Stimulated activated CD4-positive, alpha-beta T cell treated with anti-CD3 and anti-CD28 coated beads, Interleukin-2, amount 100 ng/mL, for 24 hours (primary cell): ENCODE measurements around the gene GID4.

Experiments
- DNase-seq, 2 donors: peaks; one replicate each; pipeline ENCODE4 v3.0.0-alpha.2; 2020

GID4 gene

GRCh38 chr17:18105595-18105994, 66.4 kb downstream of the GID4 start:
- DNase-seq = no peak

DNA sequence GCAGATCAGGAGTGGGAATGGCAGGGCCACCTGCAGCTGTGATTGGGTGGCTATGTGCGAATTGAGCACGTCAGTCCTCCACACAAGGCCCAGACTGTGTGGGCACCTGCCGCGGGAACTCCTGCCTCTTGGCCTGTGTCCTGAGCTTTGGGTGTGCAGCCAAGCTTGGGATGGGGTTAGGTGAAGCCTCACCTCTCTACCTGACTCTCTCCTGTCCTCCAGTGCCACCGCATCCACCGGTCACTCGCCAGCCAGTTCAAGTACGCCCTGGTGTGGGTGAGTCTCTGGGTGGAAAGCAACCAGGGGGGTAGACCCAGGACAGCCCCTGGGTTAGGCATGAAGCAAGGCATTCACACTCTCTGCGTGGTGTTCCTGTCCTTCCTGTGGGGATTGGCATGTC, 67.0 kb downstream of the GID4 start:
- DNase-seq = no peak

DNA sequence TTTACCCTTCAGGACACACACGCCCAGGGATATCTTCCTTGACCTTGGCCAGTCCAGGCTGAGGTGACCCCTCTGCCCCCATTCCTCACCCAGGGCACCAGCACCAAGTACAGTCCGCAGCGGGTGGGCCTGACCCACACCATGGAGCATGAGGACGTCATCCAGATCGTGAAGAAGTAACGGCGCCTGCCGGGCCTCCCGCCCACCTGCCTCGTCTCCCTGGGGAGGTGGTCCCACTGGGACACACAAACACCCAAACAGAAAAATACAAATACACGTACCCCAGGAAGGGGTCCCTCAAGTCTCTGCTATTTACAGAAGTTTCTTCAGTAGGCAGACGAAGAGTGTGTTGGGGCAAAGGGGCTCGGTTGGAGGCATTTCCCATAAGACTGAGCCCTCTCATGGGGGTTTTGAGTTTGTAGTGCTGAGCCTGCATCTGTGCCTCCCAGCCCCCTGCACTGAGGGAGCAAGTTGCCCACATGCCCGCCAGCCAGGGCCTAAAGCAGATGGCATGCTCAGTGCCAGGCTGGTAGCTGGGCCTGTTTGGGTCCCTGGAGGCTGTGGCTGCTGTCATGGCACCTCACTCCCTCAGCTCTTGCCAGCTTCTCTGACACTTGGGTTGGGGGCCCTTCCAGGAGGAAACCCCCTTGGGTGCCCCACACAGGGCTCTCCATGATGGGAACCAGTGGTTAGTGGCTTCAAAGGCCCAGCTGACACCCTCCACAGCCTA, 68.0 kb downstream of the GID4 start:
- DNase-seq = no peak

DNA sequence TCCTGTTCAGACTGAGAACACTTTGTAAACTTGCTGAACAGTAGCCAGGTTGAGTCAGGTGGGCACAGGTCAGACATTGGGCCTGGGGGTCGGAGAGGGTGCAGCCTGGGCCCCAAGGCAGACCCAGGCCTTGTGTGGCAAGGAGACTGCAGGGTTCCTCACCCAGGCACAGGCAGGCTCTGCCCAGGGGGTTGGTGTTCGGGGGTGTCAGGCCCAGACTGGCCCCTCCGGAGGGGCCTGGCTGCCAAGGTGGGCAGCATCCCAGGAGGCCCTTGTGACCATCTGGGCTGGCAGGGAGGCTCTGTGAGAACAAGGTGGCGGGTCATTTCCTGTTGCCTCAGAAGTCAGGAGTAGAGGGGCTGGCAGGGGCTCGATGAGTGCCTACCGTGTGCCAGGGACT, 68.8 kb downstream of the GID4 start:
- no peak for DNase-seq

GRCh38 chr17:18108401-18109312, 69.4 kb downstream of the GID4 start, which contains the start of gene MYO15A:
Gene MYO15A (plus strand): TSS chr17:18108756. CDS start chr17:18118801, 10,045 bp downstream.
- DNase-seq = no peak

GRCh38 chr17:18109935-18110485, 70.8 kb downstream of the GID4 start:
- no peak for DNase-seq

DNA sequence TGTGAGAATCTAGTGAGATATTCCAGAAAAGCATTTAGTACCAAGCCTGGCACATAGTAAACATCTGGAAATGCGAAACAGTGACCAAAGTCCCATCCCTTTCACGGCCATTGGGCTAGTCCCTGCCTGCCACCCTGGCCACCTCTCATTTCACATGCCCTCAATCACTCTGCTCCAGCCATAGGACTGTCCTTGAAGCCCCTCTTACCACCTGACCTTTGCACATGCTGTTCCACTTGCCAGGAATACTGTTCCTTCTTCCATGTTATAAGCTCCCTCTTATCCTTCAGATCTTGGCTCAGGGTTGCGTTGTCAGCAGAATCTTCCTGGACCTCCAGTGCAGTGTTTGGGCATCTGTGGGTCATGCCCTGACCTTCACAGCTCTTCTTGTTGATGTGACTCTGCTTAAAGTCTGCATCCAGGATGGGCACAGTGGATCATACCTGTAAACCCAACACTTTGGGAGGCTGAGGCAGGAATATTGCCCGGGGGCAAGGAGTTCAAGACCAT, 71.5 kb downstream of the GID4 start:
- no peak for DNase-seq

DNA sequence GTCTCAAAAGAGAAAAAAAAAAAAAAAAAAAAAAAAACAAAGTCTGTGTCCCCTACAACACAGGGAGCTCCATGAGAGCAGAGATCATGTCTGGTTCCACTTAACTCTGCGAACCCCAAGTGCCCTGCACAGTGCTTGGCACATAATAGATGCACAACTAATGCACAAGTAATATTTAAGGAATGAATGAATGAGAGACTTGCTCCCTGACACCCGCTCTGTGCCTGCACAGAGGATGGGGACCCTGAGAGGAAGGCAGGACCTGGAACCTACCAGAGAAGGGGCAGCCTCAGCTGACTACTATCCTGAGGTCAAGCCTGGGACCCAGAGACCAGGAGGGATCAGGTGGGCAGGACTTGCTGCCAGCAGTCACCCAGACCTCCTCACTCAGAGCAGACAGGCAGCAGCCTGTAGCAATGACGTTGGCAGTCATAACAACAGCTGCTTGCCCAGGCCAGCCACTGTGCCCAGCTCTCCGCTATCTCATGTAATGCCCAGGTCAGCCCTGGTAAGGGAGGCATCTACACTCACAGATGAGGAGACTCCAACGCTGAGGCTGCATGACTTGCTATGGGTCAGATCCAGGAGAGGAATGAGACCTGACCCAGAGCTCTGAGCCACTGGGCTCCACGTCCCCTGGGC, 72.2 kb downstream of the GID4 start:
- DNase-seq = no peak

DNA sequence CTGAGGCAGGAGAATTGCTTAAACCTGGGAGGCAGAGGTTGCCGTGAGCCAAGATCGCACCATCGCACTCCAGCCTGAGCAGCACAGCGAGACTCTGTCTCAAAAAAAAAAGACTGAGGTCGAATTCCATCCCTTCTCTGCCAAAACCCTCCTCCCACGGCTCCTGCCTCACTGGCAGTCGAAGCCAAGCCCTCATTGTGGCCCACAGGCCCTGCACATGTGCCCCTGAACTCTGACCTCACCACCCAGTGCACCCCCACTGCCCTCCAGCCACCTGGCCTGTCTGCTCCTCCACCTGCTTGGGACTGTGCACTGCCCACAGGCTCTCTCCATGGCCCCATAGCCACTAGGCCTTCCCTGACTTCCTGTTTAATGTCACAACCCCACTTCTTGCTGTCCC, 76.3 kb downstream of the GID4 start:
- DNase-seq = no peak

DNA sequence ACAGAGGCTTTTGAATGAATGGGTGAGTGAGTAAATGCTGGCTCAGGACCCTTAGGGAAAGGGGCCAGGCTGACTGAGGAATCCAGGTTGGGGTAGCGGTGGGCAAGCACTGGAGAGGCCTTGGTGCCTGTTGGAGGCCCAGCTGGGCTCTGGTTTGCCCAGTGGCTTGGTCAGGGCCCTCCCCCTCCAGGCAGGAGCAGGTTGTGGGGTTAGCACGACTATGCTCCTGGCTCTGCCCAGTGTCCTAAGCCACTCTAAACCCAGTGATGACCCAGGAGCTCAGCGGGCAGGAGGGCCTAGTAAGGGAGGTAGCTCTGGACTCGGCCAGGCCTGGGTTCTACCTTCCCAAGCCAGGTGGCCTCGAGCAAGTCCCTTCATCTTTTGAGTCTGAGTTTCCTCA, 76.9 kb downstream of the GID4 start:
- DNase-seq = no peak

DNA sequence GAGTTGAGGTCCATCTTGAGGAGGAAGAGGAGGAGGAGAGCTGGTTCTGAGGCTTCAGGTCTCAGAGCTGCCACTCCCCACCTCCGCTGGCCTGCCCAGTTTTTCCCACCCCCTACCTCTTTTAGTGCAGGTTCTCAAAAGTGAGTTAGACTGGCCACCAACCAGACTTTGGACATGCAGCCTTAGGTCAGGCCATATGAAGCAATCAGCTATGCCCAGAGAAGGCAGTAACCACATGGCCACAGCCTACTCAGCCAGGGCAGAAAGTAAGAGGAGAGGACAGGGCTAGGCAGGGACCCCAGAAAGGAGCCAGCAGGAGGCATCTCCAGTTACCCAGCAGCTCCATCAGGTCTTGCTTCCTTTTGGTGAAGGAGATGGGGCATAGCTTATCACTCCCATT, 78.3 kb downstream of the GID4 start:
- no peak for DNase-seq
